Stomach (tissue), 9 donors: ENCODE measurements around the gene FOXD2. TPM values are rescaled to one million over a fixed set of nuclear protein-coding genes. Genes with fewer than 3 reads are reported as not detected.
A peak's percentile ranks its signal among the peaks of the same experiment; 100 is the strongest.
"Not testable (repeated sequence)": the region's sequence is repeated elsewhere in the genome, so short reads cannot be mapped to it uniquely, and the experiment has no call there.

Experiments
- DNase-seq, 2 donors: peaks; one replicate each; pipeline versions ENCODE4 v3.0.0 to v3.0.0-alpha.2; 2013 to 2019
- H3K27ac ChIP-seq, 5 donors: fragments of 200-600 bp in 4 of 5; sonication (generic) in 4 of 5; one replicate each; pipeline ENCODE4 v1.5.1; 2013 to 2019; ENCODE audit warnings: mild to moderate bottlenecking in 1 of 5, moderate library complexity in 1 of 5
- H3K27me3 ChIP-seq, 3 donors: fragments of 200-600 bp; sonication (generic); one replicate each; pipeline ENCODE4 v1.5.1; 2017 to 2019; ENCODE audit warnings: mixed run types in 1 of 3
- H3K36me3 ChIP-seq, 4 donors: fragments of 200-600 bp; sonication (generic); 1 replicate in 3 of 4; 2 replicates in 1 of 4; pipeline ENCODE4 v1.5.1; 2016 to 2019
- H3K4me1 ChIP-seq, 4 donors: fragments of 200-600 bp; sonication (generic); one replicate each; pipeline ENCODE4 v1.5.1; 2016 to 2019
- H3K4me3 ChIP-seq, 4 donors: fragments of 200-600 bp; sonication (generic) in 3 of 4; one replicate each; pipeline ENCODE4 v1.5.1; 2016 to 2019; ENCODE audit warnings: mild to moderate bottlenecking in 1 of 4
- H3K9me3 ChIP-seq, 4 donors: fragments of 200-600 bp; sonication (generic); one replicate each; pipeline ENCODE4 v1.5.1; 2016 to 2019
- EP300 ChIP-seq: sonication (generic); formaldehyde crosslinking; IDR thresholded peaks from one replicate; pipeline ENCODE4 v1.6.1; 2017; ENCODE audit warnings: antibody characterized with exemption
- POLR2A ChIP-seq, 4 donors: fragments of 450-650 bp; IDR thresholded peaks; one replicate each; pipeline ENCODE4 v1.6.1; 2016; ENCODE audit warnings: antibody characterized with exemption in 4 of 4, control low read depth in 2 of 4, mild to moderate bottlenecking in 1 of 4, moderate library complexity in 1 of 4
- POLR2AphosphoS5 ChIP-seq, 3 donors: sonication (generic); formaldehyde crosslinking; IDR thresholded peaks; one replicate each; pipeline ENCODE4 v1.6.1; 2016; ENCODE audit warnings: antibody characterized with exemption in 3 of 3
- whole genome bisulfite sequencing, 5 donors: extraction: QIAGEN DNeasy Blood & Tissue Kit in 3 of 5; methylation state at CpG; one replicate each; pipeline versions ENCODE4 v1.1.5 to v1.1.7; 2013 to 2018; 5-methylcytosine and 5-hydroxymethylcytosine counted together
- intact Hi-C: fragments of 100-400 bp; cut with DNase I; formaldehyde crosslinking; loops from one replicate; pipeline ENCODE4 v1.15.1; 2023; ENCODE audit warnings: low total_unique reads
- polyA plus RNA-seq, 3 donors: library from polyadenylated mRNA; stranded (reverse); fragments of 200-250 nt; gene quantifications; one replicate each; pipeline ENCODE4 v1.2.3, GENCODE V29; 2013
- total RNA-seq, 5 donors: library from RNA; depleted of rRNA; stranded (reverse); fragments of >200 nt; gene quantifications; one replicate each; pipeline versions ENCODE4 v1.1.0 to v1.2.3, GENCODE V29; 2014 to 2016
- TF ChIP-seq, protein P1 (sequence below), 7 experiments: fragments of 450-650 bp in 4 of 7; fragments of 200-600 bp in 3 of 7; sonication (generic) in 3 of 7; IDR thresholded peaks; one replicate each; pipeline ENCODE4 v1.5.1; 2016 to 2019; ENCODE audit warnings: antibody characterized with exemption in 7 of 7, control low read depth in 2 of 7, mild to moderate bottlenecking in 1 of 7
- donor health status: healthy with polysubstance abuse.
- donor health status: Bipolar disorder and iron deficiency.
- donor health status: healthy.

FOXD2 gene
- total and polyA plus RNA-seq, 8 donors, result under 0.01 to 47.5 (median 0.12) TPM; not detected in 4

DNA sequence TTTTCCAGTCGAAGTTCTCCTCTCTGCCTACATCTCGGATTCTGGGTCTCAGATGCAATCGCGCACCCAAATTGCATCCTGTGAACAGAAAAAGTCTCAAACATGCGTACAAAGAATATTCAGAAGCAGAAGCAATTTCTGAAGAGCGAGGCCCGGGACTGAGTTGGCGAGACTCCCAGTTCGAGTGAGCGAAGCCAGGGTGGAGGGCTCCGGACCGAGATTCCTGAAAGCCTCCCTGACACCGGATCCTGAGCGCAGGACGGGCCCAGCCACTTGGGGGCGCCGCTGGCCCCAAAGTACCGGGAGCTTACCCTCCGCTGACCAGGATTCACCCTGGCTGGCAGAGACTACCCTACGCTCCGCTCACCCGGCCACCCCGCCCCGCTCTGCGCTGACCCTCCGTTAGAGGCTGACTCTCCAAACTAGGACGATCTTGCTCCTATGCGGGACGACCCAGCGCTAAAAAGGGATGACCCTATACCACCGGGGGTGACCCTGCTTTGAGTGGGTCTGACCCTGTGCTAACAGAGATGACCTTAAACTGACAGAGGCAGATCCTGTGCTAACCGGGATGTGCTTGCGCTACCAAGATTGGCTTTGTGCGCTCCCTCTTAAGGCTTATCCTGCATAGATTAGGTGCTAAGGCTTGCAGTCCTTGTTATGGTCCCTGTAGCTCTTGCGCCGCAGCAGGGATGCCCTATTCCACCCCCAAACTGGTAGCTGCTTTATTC is 12.1 kb downstream of the FOXD2 start:
- TF ChIP-seq EP300 (no peak), POLR2A (IDR thresholded peaks at IDR 0.05) (no peak), POLR2AphosphoS5 (IDR thresholded peaks at IDR 0.05) (no peak)
- TF ChIP-seq, protein P1, sequence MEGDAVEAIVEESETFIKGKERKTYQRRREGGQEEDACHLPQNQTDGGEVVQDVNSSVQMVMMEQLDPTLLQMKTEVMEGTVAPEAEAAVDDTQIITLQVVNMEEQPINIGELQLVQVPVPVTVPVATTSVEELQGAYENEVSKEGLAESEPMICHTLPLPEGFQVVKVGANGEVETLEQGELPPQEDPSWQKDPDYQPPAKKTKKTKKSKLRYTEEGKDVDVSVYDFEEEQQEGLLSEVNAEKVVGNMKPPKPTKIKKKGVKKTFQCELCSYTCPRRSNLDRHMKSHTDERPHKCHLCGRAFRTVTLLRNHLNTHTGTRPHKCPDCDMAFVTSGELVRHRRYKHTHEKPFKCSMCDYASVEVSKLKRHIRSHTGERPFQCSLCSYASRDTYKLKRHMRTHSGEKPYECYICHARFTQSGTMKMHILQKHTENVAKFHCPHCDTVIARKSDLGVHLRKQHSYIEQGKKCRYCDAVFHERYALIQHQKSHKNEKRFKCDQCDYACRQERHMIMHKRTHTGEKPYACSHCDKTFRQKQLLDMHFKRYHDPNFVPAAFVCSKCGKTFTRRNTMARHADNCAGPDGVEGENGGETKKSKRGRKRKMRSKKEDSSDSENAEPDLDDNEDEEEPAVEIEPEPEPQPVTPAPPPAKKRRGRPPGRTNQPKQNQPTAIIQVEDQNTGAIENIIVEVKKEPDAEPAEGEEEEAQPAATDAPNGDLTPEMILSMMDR (IDR thresholded peaks at IDR 0.05), result peak in 4 of 7 experiments; percentile 13 to 46 (median 16)
- 9 to 16% (median 11%) methylated on average over 24 to 36 of the region's 36 CpGs for WGBS, 5 donors
- H3K4me3 ChIP-seq, result no peak overlapping the region
- H3K4me1 ChIP-seq, result peaks cover 0 to 18% (median 15%) of the 10 kb centered on the region in 4 donors
- peaks cover 0 to 2% (median 0%) of the 10 kb centered on the region in 4 donors for H3K9me3 ChIP-seq
- peak; percentile 61 to 67 for DNase-seq
- peaks cover 17 to 98% (median 53%) of the 10 kb centered on the region in 3 donors for H3K27me3 ChIP-seq
- H3K36me3 ChIP-seq, result no peaks in the 10 kb centered on the region
- no peak overlapping the region for H3K27ac ChIP-seq
- intact Hi-C loops, result no loop called here

DNA sequence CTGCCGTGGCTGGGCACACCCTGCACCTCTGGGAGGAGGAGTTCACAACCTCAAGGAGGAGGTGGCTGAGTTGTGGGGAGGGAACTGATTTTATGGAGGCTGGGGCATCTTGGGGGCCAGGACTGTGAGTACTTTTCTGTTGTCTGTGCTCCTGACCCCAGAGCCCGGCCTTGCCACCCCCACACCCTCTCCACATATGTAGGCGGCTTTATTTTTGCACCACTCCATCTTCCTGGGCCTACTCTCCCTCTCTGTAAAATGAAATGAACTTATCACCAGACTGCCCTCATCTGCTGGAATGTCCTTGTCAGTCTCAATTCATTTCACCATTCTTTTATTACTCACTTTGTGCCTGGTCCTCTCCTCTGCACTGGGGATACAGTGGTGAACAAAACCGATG is 12.8 kb downstream of the FOXD2 start:
- Histone ChIP-seq H3K4me1 (peaks cover 0 to 12% (median 10%) of the 10 kb centered on the region in 4 donors), H3K27ac (no peak overlapping the region), H3K9me3 (no peaks in the 10 kb centered on the region), H3K27me3 (peaks cover 11 to 94% (median 47%) of the 10 kb centered on the region in 3 donors), H3K36me3 (no peaks in the 10 kb centered on the region), H3K4me3 (no peak overlapping the region)
- TF ChIP-seq, protein P1 (IDR thresholded peaks at IDR 0.05), result no peak
- TF ChIP-seq POLR2AphosphoS5 (IDR thresholded peaks at IDR 0.05) (no peak), EP300 (no peak), POLR2A (IDR thresholded peaks at IDR 0.05) (no peak)
- whole genome bisulfite sequencing, 5 donors, result 54 to 69% (median 65%) methylated on average over 4 of the region's 4 CpGs
- intact Hi-C loops, result no loop called here
- DNase-seq, result no peak

- 67 to 93% (median 84%) methylated on average over 1 of the region's 1 CpG for WGBS, 5 donors
- no peak for DNase-seq
- Histone ChIP-seq H3K9me3 (no peaks in the 10 kb centered on the region), H3K4me3 (no peak overlapping the region), H3K4me1 (peaks cover 0 to 10% (median 9%) of the 10 kb centered on the region in 4 donors), H3K36me3 (no peaks in the 10 kb centered on the region), H3K27me3 (peaks cover 9 to 93% (median 28%) of the 10 kb centered on the region in 3 donors), H3K27ac (no peak overlapping the region)
- intact Hi-C loops, result no loop called here
- no peak for TF ChIP-seq POLR2A (IDR thresholded peaks at IDR 0.05)
- no peak for TF ChIP-seq POLR2AphosphoS5 (IDR thresholded peaks at IDR 0.05)
- no peak for TF ChIP-seq EP300
- TF ChIP-seq, protein P1 (IDR thresholded peaks at IDR 0.05), result no peak
These were observed 14.6 kb downstream of the FOXD2 start for GRCh38 chr1:47452426-47452825.

DNA sequence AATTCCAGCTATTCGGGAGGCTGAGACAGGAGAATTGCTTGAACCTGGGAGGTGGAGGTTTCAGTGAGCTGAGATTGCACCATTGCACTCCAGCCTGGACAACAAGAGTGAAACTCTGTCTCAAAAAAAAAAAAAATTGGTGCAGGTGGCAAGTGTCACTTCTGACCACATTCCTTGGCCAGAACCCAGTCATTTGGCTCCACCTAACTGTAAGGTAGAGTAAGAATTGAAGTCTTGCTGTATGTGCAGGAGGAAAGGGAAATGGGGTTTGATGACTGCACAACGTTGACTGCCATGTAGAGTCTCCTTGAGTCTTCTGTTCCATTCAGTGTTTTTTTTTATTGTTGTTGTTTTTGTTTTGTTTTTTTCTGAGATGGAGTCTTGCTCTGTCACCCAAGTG is 16.1 kb downstream of the FOXD2 start:
- peaks cover 0 to 10% (median 9%) of the 10 kb centered on the region in 4 donors for H3K4me1 ChIP-seq
- DNase-seq, intact Hi-C loops, H3K27ac ChIP-seq, H3K4me3 ChIP-seq, H3K36me3 ChIP-seq, H3K9me3 ChIP-seq: not testable (repeated sequence)
- WGBS, 5 donors, result 63 to 75% (median 72%) methylated on average over 2 of the region's 2 CpGs
- H3K27me3 ChIP-seq, result peaks cover 3 to 92% (median 16%) of the 10 kb centered on the region in 3 donors

DNA sequence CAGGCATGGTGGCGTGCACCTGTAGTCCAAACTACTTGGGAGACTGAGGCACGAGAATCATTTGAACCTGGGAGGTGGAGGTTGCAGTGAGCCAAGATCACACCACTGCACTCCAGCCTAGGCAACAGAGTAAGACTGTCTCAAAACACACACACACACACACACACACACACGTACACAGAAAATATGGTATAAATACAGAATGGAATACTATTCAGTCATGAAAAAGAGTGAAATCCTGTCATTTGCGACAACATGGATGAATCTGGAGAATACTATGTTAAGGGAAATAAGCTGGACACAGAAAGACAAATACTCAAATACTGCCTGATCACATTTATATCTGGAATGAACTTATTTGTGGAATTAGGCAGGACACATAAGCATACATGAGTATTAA is 18.4 kb downstream of the FOXD2 start:
- Histone ChIP-seq H3K27me3 (peaks cover 6 to 92% (median 23%) of the 10 kb centered on the region in 3 donors), H3K4me3 (no peak overlapping the region)

GRCh38 chr1:47457547-47457946 is 19.7 kb downstream of the FOXD2 start:
- H3K9me3 ChIP-seq, H3K27ac ChIP-seq, H3K4me3 ChIP-seq, intact Hi-C loops, H3K36me3 ChIP-seq, DNase-seq, H3K4me1 ChIP-seq: not testable (repeated sequence)
- WGBS, 5 donors, result 79 to 91% (median 88%) methylated on average over 15 to 16 of the region's 16 CpGs
- peaks cover 6 to 91% (median 27%) of the 10 kb centered on the region in 3 donors for H3K27me3 ChIP-seq

More for the DNA sequence above, 18.4 kb downstream of the FOXD2 start:
- no peaks in the 10 kb centered on the region for H3K9me3 ChIP-seq
- H3K4me1 ChIP-seq, result no peaks in the 10 kb centered on the region
- no peak overlapping the region for H3K27ac ChIP-seq
- intact Hi-C loops, result no loop called here
- 70 to 94% (median 83%) methylated on average over 4 of the region's 4 CpGs for WGBS, 5 donors
- no peak for DNase-seq
- no peaks in the 10 kb centered on the region for H3K36me3 ChIP-seq
- no peak for TF ChIP-seq EP300
- TF ChIP-seq POLR2A (IDR thresholded peaks at IDR 0.05), result no peak
- TF ChIP-seq, protein P1 (IDR thresholded peaks at IDR 0.05), result no peak
- no peak for TF ChIP-seq POLR2AphosphoS5 (IDR thresholded peaks at IDR 0.05)
